MM.1S (cell line): Measurements from ENCODE around the gene UBXN7.

Experiments used
- CTCF ChIP-seq: fragments of 300-600 bp; sonication (generic); IDR thresholded peaks from 2 replicates; pipeline ENCODE4 v1.5.1; 2016; ENCODE audit warnings: antibody characterized with exemption, low read length, mixed read lengths
- EZH2 ChIP-seq: fragments of 300-600 bp; sonication (generic); optimal IDR thresholded peaks from 2 replicates; pipeline ENCODE3; 2017; ENCODE audit warnings: low read depth, mild to moderate bottlenecking, antibody characterized with exemption, low read length, mixed read lengths
- EZH2phosphoT487 ChIP-seq: fragments of 300-600 bp; sonication (generic); IDR thresholded peaks from 2 replicates; pipeline ENCODE4 v1.6.1; 2018; ENCODE audit warnings: antibody characterized with exemption, low read length

- no peak for TF ChIP-seq CTCF
- no peak for TF ChIP-seq EZH2
- TF ChIP-seq EZH2phosphoT487: no peak
Observed at GRCh38 chr3:196458063-196458462, 25.8 kb upstream of the UBXN7 start.
